HG03565 (cell line): ENCODE measurements around the gene NPAS3.

ENCODE experiments used
- ATAC-seq: cut with Tn5 transposase; IDR thresholded peaks from one replicate; pipeline ENCODE4 v1.9.1; 2021; ENCODE audit warnings: mild to moderate bottlenecking, moderate library complexity; ENCODE audit not compliant: unreplicated experiment

NPAS3 gene

GRCh38 chr14:33009673-33010072 lies 71.0 kb downstream of the NPAS3 start:
- no peak for ATAC-seq

DNA sequence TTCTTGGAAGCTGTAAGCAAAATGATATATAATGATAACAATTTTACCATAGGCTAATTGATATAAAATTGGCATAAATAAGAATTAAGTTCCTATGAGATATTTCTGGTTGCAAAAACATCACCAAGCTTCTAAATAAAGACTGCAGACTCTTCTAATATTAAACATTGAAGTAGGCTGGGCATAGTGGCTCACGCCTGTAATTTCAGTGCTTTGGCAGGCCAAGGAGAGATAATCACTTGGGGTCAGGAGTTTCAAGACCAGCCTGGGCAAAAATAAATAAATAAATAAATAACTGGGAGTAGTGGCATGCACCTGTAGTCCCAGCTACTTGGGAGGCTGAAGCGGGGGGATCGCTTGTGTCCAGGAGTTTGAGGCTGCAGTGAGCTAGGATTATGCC lies 71.8 kb downstream of the NPAS3 start:
- ATAC-seq: no peak

DNA sequence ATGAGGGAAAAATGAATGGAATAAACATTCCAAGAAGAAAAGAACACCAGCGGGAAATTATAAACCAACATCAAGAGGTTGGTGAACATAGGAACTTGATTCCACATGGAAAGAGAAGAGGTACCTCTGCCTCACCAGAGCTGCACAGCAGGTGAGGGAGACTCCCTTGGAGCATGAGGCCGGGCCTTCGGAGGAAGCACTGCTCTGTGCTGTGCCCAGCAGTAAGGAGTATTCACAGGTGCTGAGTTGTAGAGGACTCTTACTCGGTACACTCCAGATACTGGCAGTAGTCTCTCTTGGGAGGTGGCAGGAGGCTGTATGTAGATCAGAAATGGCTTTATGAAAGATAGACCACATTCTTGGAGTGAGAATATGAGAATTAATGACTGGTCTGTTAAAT lies 76.0 kb downstream of the NPAS3 start:
- ATAC-seq: no peak

DNA sequence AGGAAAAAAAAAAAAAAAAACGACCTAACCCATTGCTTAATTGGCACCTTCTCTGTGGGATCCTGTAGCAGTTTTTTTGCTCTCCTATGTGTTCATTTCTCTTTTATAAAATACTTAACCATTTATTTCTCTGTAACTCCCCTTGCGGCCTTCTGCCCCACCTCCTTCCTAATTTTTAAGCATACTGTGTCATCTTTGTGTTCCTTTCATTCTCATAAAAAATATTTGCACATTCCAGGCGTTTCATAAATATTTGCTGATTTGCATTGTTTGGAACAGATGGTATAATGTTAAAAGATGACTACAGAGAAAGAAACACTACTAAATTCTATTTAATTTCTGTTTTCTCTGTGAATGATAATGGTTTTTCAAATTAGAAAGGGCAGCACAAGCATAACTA lies 77.9 kb downstream of the NPAS3 start:
- ATAC-seq: no peak

DNA sequence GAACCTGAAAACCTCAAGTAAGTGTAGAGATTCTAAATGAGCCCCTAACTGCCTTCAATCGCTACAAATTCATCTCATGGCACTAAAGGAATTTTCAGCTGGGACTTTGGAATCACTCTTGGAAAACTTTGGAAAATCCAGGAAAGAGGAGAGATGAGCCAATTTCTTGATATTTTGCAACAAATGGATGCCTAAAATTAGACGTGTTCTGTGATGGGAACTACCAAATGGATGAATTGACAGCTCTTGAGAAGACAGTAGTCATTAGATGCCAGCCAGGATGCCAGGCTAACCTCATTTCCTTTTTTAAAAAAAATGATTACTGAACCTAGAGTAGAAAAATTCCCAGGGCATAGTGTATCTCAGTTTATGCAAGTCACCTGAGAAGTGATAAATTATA lies 78.3 kb downstream of the NPAS3 start:
- ATAC-seq: no peak

DNA sequence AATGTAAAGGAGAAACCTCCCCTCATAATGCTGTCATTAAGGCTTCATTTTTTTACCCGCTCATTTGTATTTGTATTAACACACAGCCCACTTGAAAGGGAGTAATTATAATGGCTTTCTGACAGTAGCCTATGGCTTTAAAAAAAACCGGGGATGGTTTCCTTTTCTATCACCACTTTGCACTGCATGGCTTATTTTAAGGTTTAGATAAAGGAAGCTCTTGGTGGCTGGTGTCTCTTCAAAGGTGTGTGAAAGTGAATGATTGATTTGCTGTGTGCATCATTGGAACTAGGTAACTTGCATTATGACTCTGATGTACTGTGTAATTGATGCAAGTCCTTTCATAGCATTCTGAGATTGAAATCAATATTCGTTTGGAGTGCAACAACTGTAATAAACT lies 80.7 kb downstream of the NPAS3 start:
- ATAC-seq: no peak

DNA sequence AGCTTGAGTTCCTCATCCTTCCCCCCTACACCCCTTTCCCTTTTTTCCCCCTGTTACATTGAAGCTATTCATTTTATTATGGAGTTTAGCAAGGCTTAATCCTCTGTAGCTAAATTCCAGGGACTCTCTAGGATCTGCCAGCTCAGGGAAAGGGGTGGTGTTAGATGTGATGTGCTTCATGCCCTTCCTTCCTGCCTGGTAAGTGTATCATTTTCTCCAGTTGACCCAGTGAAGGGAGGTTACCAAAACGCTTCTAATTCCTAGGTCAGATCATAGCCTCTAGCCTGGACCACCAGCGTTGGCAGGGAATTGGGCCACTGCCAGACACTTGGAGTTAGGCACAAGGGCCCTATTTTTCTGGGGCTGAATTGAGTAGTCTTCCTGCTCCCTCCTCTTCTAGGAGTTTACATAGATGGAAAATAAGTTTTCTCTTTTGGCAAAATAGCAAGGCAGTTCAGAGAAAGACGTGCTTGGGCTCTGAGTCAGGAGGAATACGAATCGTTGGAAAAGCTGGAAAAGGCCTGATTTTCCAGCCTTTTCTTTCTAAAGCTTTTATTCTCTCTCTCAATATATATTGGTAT lies 88.3 kb downstream of the NPAS3 start:
- no peak for ATAC-seq

DNA sequence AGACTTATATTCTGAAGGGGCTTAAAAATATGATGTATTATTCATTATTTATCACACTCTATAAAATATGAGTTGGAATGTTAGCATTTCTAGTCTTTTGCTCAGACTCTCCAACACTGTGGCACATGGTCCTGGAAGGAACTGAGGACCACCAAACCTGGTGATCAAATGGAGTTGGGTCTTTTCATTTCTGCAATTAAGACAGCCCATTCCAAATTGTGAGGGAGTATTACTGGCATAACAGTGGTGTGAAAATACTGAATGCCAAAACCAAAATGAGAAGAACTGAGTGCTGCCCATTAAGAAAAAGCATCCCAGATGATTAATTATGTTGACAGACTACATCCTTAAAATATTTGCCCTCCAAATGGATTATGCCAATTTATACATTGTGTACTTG lies 90.8 kb downstream of the NPAS3 start:
- no peak for ATAC-seq

DNA sequence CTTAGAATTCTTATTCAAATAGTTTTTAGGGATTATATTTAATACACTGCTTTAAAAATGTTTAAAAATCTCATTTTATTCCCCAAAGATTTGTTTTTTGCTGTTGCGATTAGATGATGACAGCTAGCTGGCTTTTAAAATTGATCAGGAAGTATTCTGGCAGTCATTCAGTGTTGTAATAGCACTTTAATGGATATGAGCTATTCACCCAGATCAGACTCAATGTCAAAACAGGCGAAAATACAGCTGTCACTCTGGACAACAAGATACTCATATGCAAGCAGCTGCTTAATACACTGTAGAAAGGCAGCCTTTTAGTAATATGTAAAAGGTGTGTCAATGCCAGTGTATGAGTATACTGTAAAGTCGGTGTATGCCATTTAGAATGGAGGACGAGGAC lies 91.7 kb downstream of the NPAS3 start:
- no peak for ATAC-seq

- ATAC-seq: no peak
These were observed 96.9 kb downstream of the NPAS3 start for GRCh38 chr14:33035416-33036194.

DNA sequence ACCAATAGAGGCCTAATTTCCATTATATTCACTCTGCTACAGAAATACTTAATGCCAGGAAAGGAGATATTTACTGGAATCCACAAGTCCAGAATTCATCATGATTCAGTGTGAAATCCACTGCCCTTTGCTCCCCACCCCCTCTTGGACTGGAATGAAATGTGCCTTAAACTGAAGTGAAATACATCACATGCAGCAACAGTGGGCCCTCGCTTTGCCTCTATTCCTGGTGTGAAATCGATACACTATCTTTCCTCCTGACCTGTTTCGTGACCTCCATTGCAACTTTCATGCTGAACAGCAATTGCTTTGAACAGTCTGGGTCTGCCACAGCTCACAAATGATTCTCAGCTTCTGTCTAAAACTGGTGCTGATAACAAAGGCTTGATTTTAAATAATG lies 100.6 kb downstream of the NPAS3 start:
- ATAC-seq: no peak

DNA sequence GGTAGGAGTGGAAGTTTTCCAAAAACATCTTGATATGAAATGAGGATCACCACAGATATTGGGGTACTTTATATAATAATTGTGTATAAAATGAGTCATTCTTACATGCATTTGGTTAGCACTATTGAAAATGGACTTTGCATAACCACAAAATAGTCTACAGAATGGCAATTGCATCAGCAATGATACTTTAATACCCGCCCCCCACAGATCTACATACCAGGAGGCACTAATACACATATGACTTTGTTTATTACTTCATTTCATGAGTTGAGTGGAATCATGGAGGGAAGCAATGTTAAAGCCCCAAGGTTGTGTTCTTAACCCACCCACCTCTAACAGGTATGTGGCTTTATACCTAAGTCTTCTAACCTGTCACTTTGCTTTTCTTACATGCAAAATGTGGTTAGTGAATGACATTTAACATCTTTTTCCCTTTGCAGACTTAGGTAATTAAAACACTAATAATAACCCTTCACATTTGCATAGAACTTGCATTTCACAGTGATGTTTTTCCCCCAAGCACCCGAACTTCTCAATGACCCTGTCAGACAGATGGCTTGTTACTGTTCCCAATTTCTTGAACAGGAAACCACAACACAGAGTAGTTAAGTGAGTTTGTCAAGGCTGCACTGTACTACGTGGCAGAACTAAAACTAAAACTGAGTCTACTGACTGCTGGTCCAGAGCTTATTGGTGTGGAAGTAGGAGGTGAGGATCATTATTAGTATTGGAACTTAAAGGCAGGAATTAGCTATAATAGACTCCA lies 101.9 kb downstream of the NPAS3 start:
- no peak for ATAC-seq

- no peak for ATAC-seq
These were observed 103.9 kb downstream of the NPAS3 start for GRCh38 chr14:33042591-33042990.

DNA sequence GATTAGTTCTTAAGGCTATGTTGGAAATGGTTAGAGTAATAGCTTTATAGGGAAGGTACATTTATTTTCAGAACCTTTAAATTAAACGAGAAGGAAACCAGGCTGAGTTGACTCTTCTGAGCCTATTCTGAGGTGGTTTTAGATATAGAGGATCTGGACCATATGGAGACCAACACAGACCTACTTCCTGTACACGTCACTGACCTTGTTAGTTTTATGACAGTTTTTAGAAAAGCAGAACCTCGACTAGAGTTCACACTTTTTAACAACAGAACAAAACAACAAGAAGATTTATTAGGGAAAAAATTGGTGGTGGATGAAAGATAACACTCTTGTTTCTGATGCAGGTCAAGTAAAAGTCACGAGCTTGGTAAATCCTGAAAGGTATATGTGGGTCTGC lies 107.1 kb downstream of the NPAS3 start:
- ATAC-seq: no peak

- no peak for ATAC-seq
These were observed 114.3 kb downstream of the NPAS3 start for GRCh38 chr14:33052943-33053342.

DNA sequence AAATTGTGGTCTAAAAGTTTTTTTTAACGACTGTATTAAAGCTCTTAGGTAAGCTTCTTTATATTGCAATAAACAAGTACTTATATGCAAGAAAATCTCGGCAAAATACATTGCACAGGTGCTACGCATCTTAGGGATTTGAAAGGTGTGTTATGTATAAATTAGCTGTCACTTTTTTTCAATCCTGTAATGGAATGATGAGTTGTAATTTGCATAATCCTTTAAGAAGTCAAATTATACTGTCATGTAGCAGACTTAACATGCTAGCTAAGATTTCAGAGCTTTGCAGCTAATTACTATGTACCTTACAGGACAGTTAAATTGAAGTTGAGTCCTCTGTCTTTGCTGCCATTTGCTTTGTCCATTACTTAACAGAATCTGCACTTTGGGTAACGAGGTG lies 117.5 kb downstream of the NPAS3 start:
- ATAC-seq: no peak

DNA sequence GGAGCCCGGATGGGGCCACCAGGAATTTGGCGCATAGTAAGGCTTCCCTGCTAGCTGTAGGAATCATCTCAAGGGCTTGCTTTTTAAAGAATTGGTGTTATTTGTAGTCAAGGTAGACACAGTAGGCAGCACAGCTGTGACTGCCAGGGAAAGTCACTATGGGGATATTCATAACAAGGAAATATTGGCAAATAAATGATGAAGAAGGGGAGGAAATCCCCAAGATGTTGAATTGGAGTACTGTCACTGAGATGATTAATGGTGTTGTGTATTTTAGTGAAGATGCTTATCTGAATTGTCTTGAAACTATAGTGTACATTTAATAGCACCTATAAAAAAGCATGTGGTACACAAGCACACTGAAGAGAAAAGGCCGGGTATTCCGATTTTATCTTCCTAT lies 118.9 kb downstream of the NPAS3 start:
- no peak for ATAC-seq

DNA sequence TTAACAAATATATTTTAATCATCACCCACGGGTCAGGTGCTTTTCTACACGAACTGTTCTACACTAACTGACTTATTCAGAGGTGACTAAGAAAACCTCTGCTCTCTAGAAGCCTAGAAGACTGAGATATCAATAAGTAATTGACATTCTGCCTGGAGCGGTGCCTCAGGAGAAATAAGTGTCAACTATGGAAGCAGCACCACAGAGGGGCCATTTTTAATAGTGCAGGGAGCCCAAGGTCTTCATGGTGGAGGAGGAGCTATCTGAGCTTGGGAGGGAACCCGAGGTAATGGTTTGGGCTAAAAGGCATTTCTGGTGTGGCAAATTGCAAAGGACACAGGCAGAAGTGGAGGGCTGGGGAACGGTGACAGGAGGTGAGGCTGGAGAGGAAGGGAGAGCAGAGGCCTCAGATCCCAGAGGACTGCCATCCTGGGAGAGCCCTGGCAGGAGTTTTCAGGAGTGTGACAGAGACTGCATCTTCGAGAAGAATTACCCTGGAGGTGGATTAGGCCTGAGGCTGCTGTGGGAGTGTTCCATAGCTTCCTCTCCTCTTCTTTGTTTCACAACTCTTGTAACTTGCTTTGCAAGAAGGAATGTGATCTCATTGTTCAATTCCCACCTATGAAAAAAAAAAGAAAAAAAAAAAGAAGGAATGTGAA lies 123.1 kb downstream of the NPAS3 start:
- ATAC-seq: no peak

DNA sequence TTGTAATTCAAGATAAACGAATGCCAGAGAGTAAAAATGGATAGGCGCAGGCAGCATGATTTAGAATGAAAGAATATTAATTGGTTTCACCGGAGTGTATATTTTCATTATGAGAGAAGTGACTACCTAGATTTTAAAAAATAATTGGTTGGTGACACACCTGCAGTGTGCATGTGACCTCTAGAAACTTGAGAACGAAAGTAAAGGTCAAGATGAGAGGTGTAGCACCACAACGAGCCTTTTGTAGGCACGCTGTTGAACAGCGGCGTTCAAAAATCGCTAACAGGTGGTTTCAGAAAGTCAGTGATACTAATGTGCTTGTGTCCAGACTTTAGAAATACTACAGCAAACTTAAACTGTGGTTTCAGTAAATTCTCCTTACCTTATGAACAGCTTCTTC lies 123.8 kb downstream of the NPAS3 start:
- ATAC-seq: no peak

DNA sequence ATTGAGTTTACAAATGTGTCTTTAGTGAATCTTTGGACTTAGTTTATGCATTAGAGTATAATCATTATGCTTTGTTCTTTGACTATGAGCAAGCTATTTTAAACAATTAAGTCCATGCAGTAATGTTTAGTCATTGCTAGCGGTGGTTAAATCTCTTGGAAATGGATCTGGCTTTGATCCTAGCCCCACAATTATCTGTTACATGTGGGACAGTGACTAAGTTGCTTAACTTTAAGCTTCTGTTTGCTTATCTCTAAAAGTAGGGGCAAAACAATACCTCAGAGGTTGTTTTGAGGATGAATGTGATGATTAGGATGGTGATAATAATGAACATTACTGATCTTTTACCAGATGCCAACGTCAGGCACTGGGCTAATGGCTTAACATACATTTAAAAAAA lies 124.2 kb downstream of the NPAS3 start:
- ATAC-seq: no peak

GRCh38 chr14:33063521-33063920 lies 124.8 kb downstream of the NPAS3 start:
- no peak for ATAC-seq

DNA sequence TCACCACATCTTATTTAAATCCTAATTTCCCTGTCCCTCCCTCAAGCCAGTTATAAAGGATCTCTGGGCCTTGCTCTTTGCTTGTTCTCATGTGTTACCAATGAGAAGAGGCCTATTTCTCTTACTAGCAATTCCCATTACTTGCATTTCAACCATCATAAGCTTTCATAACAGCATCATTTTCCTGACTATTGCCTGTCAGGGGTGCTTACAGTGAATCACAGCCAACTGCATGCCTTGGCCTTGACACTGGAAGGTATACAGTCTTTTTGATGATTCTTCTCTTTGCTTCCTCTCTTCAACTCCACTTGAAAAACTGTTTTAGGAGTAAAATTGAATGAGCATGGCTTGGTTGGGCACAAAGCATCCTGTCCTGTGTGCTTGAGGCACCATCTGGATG lies 127.0 kb downstream of the NPAS3 start:
- ATAC-seq: no peak
